Skeletal muscle satellite cell (primary cell): ENCODE results near the gene NECTIN4. TPM values are rescaled to one million over a fixed set of nuclear protein-coding genes. Genes with fewer than 3 reads are reported as not detected.

Source experiments
- H3K27me3 ChIP-seq: 2 replicates; pipeline ENCODE4 v1.7.0; 2013; ENCODE audit warnings: low read length; ENCODE audit not compliant: control insufficient read depth, insufficient read depth
- H3K36me3 ChIP-seq: 2 replicates; pipeline ENCODE4 v1.7.0; 2013; ENCODE audit warnings: mild to moderate bottlenecking, control low read depth, low read length; ENCODE audit not compliant: insufficient read depth
- H3K4me1 ChIP-seq: 2 replicates; pipeline ENCODE4 v1.7.0; 2013; ENCODE audit warnings: low read length; ENCODE audit not compliant: control insufficient read depth, insufficient read depth
- H3K4me2 ChIP-seq: 2 replicates; pipeline ENCODE4 v1.7.0; 2013; ENCODE audit warnings: mild to moderate bottlenecking, low read length
- H3K4me3 ChIP-seq: 2 replicates; pipeline ENCODE4 v1.7.0; 2013; ENCODE audit warnings: low read length
- H3K9ac ChIP-seq: 2 replicates; pipeline ENCODE4 v1.7.0; 2013; ENCODE audit warnings: mild to moderate bottlenecking, low read depth, low read length, moderate library complexity
- H3K9me3 ChIP-seq: replicated peaks from 2 replicates; pipeline ENCODE4 v1.7.0; 2013; ENCODE audit warnings: mild to moderate bottlenecking, control low read depth, low read length
- total RNA-seq: library from RNA; depleted of rRNA; stranded (reverse); fragments of >200 nt; gene quantifications from 2 replicates; pipeline ENCODE4 v1.2.3, GENCODE V29; 2012; rRNA removed

The NECTIN4 gene
- 0.25 and 0.66 TPM in 2 replicates for total RNA-seq

DNA sequence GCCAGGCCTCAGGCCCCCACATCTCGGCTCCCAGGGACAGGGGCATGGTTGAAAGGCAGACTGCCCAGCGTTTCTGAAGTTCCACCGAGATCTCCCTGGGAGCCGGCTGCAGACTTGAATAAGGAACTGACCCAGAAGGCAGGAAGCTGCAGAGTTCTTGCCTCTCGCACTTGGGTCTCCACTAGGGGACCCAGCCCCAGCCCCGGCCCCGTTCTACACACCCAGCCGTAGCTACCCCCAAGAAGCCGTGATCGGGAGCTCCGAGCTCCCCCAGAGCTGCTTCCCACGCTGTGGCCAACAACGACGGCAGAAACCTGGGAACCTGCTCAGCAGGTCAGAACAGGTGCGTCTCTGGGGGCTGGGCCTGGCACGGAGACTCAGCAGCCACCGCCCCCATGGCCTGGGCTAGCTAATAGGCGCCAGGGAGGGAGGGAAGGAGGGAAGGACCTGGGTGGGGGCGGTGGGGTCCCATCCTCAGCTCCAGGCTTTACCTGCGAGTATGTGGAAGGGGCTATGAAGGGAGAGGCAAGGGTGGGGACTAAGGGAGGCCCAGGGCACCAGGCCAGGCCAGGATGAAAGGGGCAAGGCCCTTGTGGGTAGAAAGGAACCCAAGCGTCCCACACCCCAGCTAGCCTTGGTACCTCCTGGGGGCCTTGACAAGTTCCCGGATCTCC, at the start of gene NECTIN4:
NECTIN4 (minus strand) TSS at position 308 of the 674 bp plus-strand sequence; CDS start at position 46, 262 bp downstream.
- Histone ChIP-seq H3K9ac (no peak within 1 kb of the TSS), H3K4me2 (no peak within 1 kb of the TSS), H3K36me3 (no peaks in the 10 kb centered on the region), H3K9me3 (no peaks in the 10 kb centered on the region), H3K4me3 (no peak within 1 kb of the TSS), H3K27me3 (no peaks in the 10 kb centered on the region), H3K4me1 (peaks cover 41% of the 10 kb centered on the region)

DNA sequence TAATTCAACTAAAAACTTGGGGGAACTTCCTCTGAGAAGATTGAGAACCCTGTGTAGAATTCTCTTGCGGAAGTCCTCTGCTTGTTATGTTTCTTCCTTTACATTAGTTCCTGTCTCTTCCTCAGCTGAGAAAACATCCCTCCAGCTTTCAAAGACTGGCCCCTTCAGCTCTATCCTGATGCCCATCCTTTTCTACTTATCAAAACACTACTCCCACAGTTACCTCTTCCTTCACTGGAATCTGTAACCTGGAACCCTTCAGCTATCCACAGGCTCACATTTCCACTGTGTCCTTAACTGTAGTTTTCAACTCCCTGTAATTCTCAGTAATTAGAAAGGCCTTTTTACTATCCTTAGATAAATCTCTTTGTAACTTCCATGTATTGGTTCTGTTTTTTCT, 49.1 kb upstream of the NECTIN4 start:
- Histone ChIP-seq H3K4me1 (no peaks in the 10 kb centered on the region), H3K4me2 (no peak overlapping the region), H3K9ac (no peak overlapping the region), H3K36me3 (no peaks in the 10 kb centered on the region), H3K27me3 (no peaks in the 10 kb centered on the region), H3K4me3 (no peak overlapping the region), H3K9me3 (no peaks in the 10 kb centered on the region)

DNA sequence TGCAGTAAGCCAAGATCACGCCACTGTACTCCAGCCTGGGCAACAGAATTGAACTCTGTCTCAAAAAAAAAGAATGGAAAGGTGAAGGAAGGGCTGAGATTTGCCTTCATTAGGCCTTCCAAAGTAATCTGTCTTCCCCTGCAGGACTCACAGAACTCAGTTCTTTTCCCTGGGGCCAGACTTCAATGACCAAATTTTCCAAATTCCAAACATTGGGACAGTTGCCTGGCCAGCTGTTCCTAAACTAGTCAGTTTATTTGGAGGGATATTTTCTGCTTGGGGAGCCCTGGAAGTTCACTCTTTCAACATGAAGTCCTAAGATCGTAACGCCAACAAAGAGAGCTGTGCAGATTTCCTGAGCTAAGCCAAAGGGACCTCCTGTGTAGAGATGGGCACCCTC, 48.5 kb upstream of the NECTIN4 start:
- Histone ChIP-seq H3K9me3 (no peaks in the 10 kb centered on the region), H3K4me3 (no peak overlapping the region), H3K27me3 (no peaks in the 10 kb centered on the region), H3K36me3 (no peaks in the 10 kb centered on the region), H3K9ac (no peak overlapping the region), H3K4me2 (no peak overlapping the region), H3K4me1 (no peaks in the 10 kb centered on the region)

DNA sequence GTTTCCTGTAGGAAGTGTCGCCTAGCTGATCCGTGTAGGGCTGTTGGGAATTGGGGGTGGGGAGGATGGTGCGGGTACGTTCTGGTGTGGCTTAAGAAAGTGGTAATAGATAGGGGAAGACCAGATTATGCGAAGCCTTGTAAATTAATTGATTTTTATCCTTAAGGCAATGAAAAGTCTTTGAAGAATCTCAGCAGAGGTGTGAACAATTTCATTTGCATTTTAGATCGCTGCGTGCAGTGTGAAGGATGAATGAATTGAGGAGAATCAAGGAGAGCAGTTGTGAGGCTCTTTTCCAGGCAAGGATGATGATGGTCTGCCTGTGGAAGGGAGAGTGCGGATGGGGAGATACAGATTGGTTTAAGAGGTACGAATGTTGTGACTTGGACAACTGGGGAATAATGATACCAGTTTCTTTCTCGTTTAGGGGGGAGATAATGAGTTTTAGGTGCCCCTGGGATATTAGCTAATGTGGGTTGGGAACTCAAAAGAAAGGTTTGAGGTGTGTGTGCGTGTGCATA, 43.9 kb upstream of the NECTIN4 start:
- H3K9ac ChIP-seq, result peak overlapping the region; percentile 88
- peaks cover 13% of the 10 kb centered on the region for H3K4me1 ChIP-seq
- peak overlapping the region; percentile 98 for H3K4me2 ChIP-seq
- peak overlapping the region; percentile 85 for H3K4me3 ChIP-seq
- no peaks in the 10 kb centered on the region for H3K27me3 ChIP-seq
- H3K36me3 ChIP-seq, result peaks cover 12% of the 10 kb centered on the region
- no peaks in the 10 kb centered on the region for H3K9me3 ChIP-seq

DNA sequence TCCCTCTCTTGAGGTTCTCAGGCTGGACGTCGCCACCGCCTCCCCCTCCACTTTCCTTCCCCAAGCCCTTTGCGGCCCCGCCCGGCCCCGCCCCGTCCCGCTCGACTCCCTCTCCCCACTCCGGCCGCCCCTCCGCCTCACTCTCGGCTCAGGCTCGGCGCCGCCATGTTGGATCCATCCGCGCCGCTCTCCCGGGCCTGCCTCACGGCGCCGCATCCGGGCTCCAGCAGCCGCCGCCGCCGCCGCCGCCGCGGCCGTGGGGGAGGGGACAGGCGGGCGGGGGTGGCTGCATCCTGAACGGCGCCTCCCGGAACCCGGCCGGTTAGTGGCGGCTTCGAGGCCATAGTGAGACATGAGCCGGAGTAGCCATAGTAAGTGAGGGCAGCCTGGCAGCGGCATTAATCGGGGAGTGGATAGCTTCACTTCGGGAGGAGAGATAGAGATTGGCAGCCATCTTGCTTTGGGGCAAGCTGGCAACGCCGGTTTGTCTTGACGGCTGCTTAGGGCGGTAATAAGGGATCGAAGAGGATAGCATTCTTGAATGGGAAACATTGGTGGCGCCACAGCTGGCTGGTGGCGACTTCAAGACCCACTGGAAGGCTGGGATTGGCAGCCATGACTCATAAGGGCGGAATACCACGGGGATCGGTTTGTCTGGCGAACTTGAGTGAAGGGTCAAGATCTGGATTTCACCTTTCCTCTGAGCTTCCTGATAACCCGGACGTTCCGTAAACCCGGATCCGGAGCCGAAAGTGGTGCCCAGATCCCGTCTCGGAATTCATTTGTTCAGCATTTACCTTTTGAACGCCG, 43.3 kb upstream of the NECTIN4 start, which contains the start of gene DEDD:
DEDD (minus strand) TSS at position 258 of the 810 bp plus-strand sequence. CDS start 8,205 bp downstream, outside the sequence.
- Histone ChIP-seq H3K4me1 (peaks cover 13% of the 10 kb centered on the region), H3K36me3 (peaks cover 18% of the 10 kb centered on the region)

DNA sequence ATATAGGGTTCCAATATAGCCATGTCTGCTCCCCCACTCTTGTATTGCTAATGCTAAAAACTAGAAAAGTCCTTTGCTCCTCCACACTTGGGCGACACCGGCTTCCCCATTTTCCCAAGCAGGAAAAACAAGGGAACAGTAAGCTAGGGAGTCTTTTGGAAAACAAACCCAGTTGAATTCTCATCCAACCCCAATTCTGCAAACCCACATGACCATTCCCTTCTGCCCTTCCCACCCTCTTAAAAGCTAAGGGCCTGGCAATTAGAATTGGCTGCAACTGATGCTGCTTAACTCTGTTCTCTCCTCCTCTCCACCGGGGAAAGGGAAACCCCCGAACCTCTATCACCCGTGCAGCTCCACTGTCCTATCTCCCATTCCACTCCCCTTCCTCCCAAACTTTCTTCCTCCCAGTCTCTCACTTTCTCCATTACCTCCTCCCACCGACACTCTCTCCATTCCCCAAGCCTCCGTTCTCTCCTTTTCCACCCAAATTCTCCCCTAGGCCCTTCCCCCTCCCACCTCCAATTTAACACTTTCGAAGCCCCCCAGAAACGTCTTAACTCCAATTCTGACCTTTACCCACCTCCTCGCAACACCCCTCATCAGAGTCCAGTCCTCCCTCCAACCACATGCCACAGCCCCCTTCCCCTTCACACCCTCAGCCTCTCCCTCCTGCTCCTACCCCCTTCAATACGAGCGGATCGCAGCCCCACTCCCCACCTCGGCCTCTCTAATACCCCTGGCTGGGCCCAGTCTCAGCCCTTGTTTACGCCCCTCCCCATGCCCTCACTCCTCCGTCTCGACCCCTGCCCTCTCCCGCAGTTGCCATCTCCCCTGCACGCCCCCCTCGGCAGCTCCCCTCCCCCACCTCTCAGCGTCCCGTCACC, 42.4 kb upstream of the NECTIN4 start:
- no peaks in the 10 kb centered on the region for H3K9me3 ChIP-seq
- H3K27me3 ChIP-seq, result no peaks in the 10 kb centered on the region
- H3K4me1 ChIP-seq, result peaks cover 13% of the 10 kb centered on the region
- H3K9ac ChIP-seq, result peak overlapping the region; percentile 88
- H3K4me3 ChIP-seq, result peak overlapping the region; percentile 85
- H3K36me3 ChIP-seq, result peaks cover 27% of the 10 kb centered on the region
- H3K4me2 ChIP-seq, result peak overlapping the region; percentile 98

More for the DNA sequence above, 43.3 kb upstream of the NECTIN4 start, which contains the start of gene DEDD:
- no peaks in the 10 kb centered on the region for H3K9me3 ChIP-seq
- no peaks in the 10 kb centered on the region for H3K27me3 ChIP-seq
- H3K9ac ChIP-seq, result peak within 1 kb of the TSS; percentile 88
- H3K4me2 ChIP-seq, result peak within 1 kb of the TSS; percentile 98
- H3K4me3 ChIP-seq, result peak within 1 kb of the TSS; percentile 85

DNA sequence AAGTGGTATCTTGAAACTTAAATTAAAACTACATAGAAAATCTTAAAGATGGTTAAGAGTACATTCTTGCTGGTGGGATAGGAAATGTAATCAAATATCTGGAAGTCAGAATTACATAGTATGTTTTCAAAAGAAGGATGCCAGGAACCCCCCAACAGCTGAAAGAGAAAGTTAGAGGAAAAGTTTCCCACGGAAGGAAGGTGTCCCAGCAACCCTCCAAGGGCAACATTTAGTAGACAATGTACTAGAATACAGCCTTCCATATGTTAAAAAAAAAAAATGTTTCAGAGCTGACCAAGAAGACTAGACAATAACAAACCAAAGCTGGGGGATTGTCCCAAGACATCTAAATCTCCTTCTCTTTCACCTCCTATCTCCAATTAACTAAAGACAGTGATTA, 40.9 kb upstream of the NECTIN4 start:
- peaks cover 13% of the 10 kb centered on the region for H3K4me1 ChIP-seq
- peak overlapping the region; percentile 85 for H3K4me3 ChIP-seq
- H3K9ac ChIP-seq, result no peak overlapping the region
- H3K27me3 ChIP-seq, result no peaks in the 10 kb centered on the region
- peak overlapping the region; percentile 98 for H3K4me2 ChIP-seq
- peaks cover 36% of the 10 kb centered on the region for H3K36me3 ChIP-seq
- H3K9me3 ChIP-seq, result no peaks in the 10 kb centered on the region

GRCh38 chr1:161128591-161129420, 39.4 kb upstream of the NECTIN4 start:
- Histone ChIP-seq H3K4me1 (peaks cover 13% of the 10 kb centered on the region), H3K9me3 (no peaks in the 10 kb centered on the region), H3K36me3 (peaks cover 46% of the 10 kb centered on the region), H3K27me3 (no peaks in the 10 kb centered on the region), H3K4me2 (no peak overlapping the region), H3K9ac (no peak overlapping the region), H3K4me3 (no peak overlapping the region)

DNA sequence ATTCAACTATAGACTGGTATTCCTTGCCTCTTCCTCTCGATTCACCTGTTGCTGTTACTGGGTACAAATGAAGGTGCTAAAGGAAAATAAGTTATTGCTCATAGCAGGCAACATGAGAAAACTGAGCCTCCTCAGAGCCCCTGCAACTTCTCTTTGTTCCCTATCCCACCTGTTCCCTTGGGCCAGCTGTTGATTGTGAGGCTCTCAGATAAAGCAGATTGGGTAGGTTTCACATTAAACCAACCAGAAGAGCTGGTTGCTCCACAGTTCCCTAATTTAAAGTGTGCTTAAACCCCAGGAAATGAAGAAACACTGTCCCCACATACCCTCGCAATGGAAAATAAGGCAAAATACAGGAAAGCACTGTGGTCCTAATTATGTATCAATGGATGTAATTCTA, 38.3 kb upstream of the NECTIN4 start:
- Histone ChIP-seq H3K4me1 (peaks cover 13% of the 10 kb centered on the region), H3K27me3 (no peaks in the 10 kb centered on the region), H3K4me3 (no peak overlapping the region), H3K9me3 (no peaks in the 10 kb centered on the region), H3K9ac (no peak overlapping the region), H3K4me2 (no peak overlapping the region), H3K36me3 (peaks cover 55% of the 10 kb centered on the region)

GRCh38 chr1:161122967-161123366, 33.6 kb upstream of the NECTIN4 start:
- Histone ChIP-seq H3K9me3 (no peaks in the 10 kb centered on the region), H3K36me3 (peaks cover 70% of the 10 kb centered on the region), H3K4me3 (no peak overlapping the region), H3K4me2 (no peak overlapping the region), H3K4me1 (peaks cover 19% of the 10 kb centered on the region), H3K27me3 (no peaks in the 10 kb centered on the region), H3K9ac (no peak overlapping the region)
